ENCODE data around the gene ESRP2.

DNA sequence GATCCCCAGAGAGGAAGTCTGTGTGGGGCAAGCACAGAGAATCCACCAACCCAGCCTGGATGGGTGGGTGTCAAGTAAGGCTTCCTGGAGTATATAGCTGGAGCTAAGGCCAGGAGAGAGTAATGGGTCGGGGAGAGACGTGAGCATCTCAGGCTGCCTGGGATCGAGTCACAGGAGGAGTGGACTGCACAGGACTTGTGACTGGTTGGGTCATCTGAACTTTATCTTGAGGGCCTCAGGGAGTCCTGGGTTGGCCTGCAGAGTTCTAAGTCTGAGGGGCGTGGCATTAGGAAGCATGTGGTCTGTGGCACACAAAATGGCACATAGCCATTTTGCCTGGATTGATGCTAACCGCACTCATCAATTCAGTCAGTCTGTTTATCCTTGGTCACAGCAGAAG lies 10.7 kb upstream of the ESRP2 start:
- TF ChIP-seq, protein P1, sequence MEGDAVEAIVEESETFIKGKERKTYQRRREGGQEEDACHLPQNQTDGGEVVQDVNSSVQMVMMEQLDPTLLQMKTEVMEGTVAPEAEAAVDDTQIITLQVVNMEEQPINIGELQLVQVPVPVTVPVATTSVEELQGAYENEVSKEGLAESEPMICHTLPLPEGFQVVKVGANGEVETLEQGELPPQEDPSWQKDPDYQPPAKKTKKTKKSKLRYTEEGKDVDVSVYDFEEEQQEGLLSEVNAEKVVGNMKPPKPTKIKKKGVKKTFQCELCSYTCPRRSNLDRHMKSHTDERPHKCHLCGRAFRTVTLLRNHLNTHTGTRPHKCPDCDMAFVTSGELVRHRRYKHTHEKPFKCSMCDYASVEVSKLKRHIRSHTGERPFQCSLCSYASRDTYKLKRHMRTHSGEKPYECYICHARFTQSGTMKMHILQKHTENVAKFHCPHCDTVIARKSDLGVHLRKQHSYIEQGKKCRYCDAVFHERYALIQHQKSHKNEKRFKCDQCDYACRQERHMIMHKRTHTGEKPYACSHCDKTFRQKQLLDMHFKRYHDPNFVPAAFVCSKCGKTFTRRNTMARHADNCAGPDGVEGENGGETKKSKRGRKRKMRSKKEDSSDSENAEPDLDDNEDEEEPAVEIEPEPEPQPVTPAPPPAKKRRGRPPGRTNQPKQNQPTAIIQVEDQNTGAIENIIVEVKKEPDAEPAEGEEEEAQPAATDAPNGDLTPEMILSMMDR (conservative IDR thresholded peaks at IDR 0.05; ENCODE audit: low read length): no peak
- no peak for TF ChIP-seq EZH2phosphoT487 (IDR thresholded peaks at IDR 0.05; ENCODE audit: borderline replicate concordance)
